OCI-LY1 (cell line): ENCODE data around the gene GBA2.
A peak's percentile ranks its signal among the peaks of the same experiment; 100 is the strongest.

Source experiments
- H2AFZ ChIP-seq: fragments of 200-600 bp; sonication (generic), shearing (Covaris generic); 2 replicates; pipeline ENCODE4 v1.6.0; 2014; ENCODE audit warnings: antibody characterized with exemption, mild to moderate bottlenecking, low read length
- H3F3A ChIP-seq: fragments of 200-600 bp; sonication (generic), shearing (Covaris generic); 2 replicates; pipeline ENCODE4 v1.6.0; 2014; ENCODE audit warnings: mild to moderate bottlenecking, antibody characterized with exemption, low read length, moderate library complexity; ENCODE audit not compliant: insufficient read depth
- H3K27ac ChIP-seq: fragments of 200-600 bp; sonication (generic); 2 replicates; pipeline ENCODE4 v1.5.1; 2014; ENCODE audit warnings: low read length, mixed run types, mild to moderate bottlenecking, low read depth; ENCODE audit not compliant: poor library complexity, severe bottlenecking
- H3K27me3 ChIP-seq: fragments of 200-600 bp; sonication (generic); 2 replicates; pipeline ENCODE4 v1.6.0; 2014; ENCODE audit warnings: antibody characterized with exemption, mild to moderate bottlenecking, low read length, moderate library complexity; ENCODE audit not compliant: insufficient read depth
- H3K36me3 ChIP-seq: fragments of 200-600 bp; sonication (generic); 2 replicates; pipeline ENCODE4 v1.6.1; 2014; ENCODE audit warnings: mild to moderate bottlenecking, antibody characterized with exemption, low read length, moderate library complexity, mixed read lengths; ENCODE audit not compliant: insufficient read depth
- H3K4me1 ChIP-seq: fragments of 200-600 bp; sonication (generic); 2 replicates; pipeline ENCODE4 v1.5.1; 2014; ENCODE audit warnings: mild to moderate bottlenecking, low read length, moderate library complexity; ENCODE audit not compliant: insufficient read depth, severe bottlenecking
- H3K4me2 ChIP-seq: fragments of 200-600 bp; sonication (generic), shearing (Covaris generic); 2 replicates; pipeline ENCODE4 v1.6.1; 2014; ENCODE audit warnings: low read length
- H3K4me3 ChIP-seq: fragments of 200-600 bp; sonication (generic); 2 replicates; pipeline ENCODE4 v1.5.1; 2014; ENCODE audit warnings: low read length, low read depth, mild to moderate bottlenecking, mixed read lengths; ENCODE audit not compliant: poor library complexity, severe bottlenecking
- H3K79me2 ChIP-seq: fragments of 200-600 bp; shearing (Covaris generic); 2 replicates; pipeline ENCODE4 v1.6.1; 2016; ENCODE audit warnings: mixed run types, low read length, mixed read lengths; ENCODE audit not compliant: insufficient read depth
- H3K9ac ChIP-seq: fragments of 200-600 bp; sonication (generic), shearing (Covaris generic); 2 replicates; pipeline ENCODE4 v1.6.1; 2014; ENCODE audit warnings: mild to moderate bottlenecking, low read length, mixed read lengths
- H3K9me2 ChIP-seq: fragments of 200-600 bp; sonication (generic), shearing (Covaris generic); 2 replicates; pipeline ENCODE4 v1.6.1; 2014; ENCODE audit warnings: low read depth, mild to moderate bottlenecking, low read length, mixed read lengths
- H3K9me3 ChIP-seq: fragments of 200-600 bp; shearing (Covaris generic); 2 replicates; pipeline ENCODE4 v1.6.1; 2014; ENCODE audit warnings: low read length, mixed read lengths
- H4K20me1 ChIP-seq: fragments of 200-600 bp; sonication (generic), shearing (Covaris generic); 2 replicates; pipeline ENCODE4 v1.6.0; 2016; ENCODE audit warnings: mild to moderate bottlenecking, low read length; ENCODE audit not compliant: insufficient read depth
- CTCF ChIP-seq: fragments of 200-600 bp; sonication (generic), shearing (Covaris generic); IDR thresholded peaks from 2 replicates; pipeline ENCODE4 v1.5.1; 2017; ENCODE audit warnings: mild to moderate bottlenecking, antibody characterized with exemption, low read length, moderate library complexity, mixed read lengths
- EZH2 ChIP-seq: fragments of 200-600 bp; sonication (generic), shearing (Covaris generic); IDR thresholded peaks from 2 replicates; pipeline ENCODE4 v1.8.0; 2017; ENCODE audit warnings: borderline replicate concordance, mixed run types, mild to moderate bottlenecking, antibody characterized with exemption, low read length, moderate library complexity, mixed read lengths

Gene GBA2

GRCh38 chr9:35738186-35738585 lies 10.8 kb downstream of the GBA2 start:
- Histone ChIP-seq H4K20me1 (no peaks in the 10 kb centered on the region), H3K9me2 (no peaks in the 10 kb centered on the region), H3K9me3 (no peaks in the 10 kb centered on the region), H3K4me3 (no peak overlapping the region), H3K27me3 (no peaks in the 10 kb centered on the region), H3K36me3 (peaks cover 75% of the 10 kb centered on the region), H2AFZ (no peak overlapping the region), H3K79me2 (no peaks in the 10 kb centered on the region), H3K27ac (no peak overlapping the region), H3K4me1 (peaks cover 7% of the 10 kb centered on the region), H3F3A (no peaks in the 10 kb centered on the region), H3K4me2 (no peak overlapping the region), H3K9ac (no peak overlapping the region)
- TF ChIP-seq EZH2 = no peak
- no peak for TF ChIP-seq CTCF

- no peak overlapping the region for H3K27ac ChIP-seq
- H4K20me1 ChIP-seq = no peaks in the 10 kb centered on the region
- H3F3A ChIP-seq = no peaks in the 10 kb centered on the region
- H3K36me3 ChIP-seq = peaks cover 65% of the 10 kb centered on the region
- H3K9me3 ChIP-seq = no peaks in the 10 kb centered on the region
- H3K9ac ChIP-seq = no peak overlapping the region
- H3K4me1 ChIP-seq = peaks cover 11% of the 10 kb centered on the region
- no peak overlapping the region for H3K4me2 ChIP-seq
- no peaks in the 10 kb centered on the region for H3K9me2 ChIP-seq
- no peak for TF ChIP-seq EZH2
- TF ChIP-seq CTCF = no peak
- no peak overlapping the region for H3K4me3 ChIP-seq
- no peaks in the 10 kb centered on the region for H3K27me3 ChIP-seq
- no peak overlapping the region for H2AFZ ChIP-seq
- no peaks in the 10 kb centered on the region for H3K79me2 ChIP-seq
Measured at GRCh38 chr9:35737143-35737542, 11.9 kb downstream of the GBA2 start.

- Histone ChIP-seq H3K27me3 (no peaks in the 10 kb centered on the region), H3K27ac (no peak overlapping the region), H3K4me3 (no peak overlapping the region), H3K4me1 (peaks cover 14% of the 10 kb centered on the region), H3K9me3 (no peaks in the 10 kb centered on the region), H3F3A (no peaks in the 10 kb centered on the region), H3K4me2 (no peak overlapping the region), H4K20me1 (no peaks in the 10 kb centered on the region), H3K79me2 (peaks cover 6% of the 10 kb centered on the region), H3K36me3 (peaks cover 58% of the 10 kb centered on the region), H3K9ac (peak overlapping the region; percentile 12; the same call in 1 of the 2 replicates), H2AFZ (no peak overlapping the region), H3K9me2 (no peaks in the 10 kb centered on the region)
- no peak for TF ChIP-seq EZH2
- peak; percentile 89 for TF ChIP-seq CTCF
Measured at GRCh38 chr9:35736201-35736633, 12.8 kb downstream of the GBA2 start.
